Calu3 (cell line): Measurements from ENCODE around the gene BMP7. TPM values are rescaled to one million over a fixed set of nuclear protein-coding genes. Genes with fewer than 3 reads are reported as not detected.

Experiments used
- BruUV-seq: library from RNA; stranded (reverse); fragments of 400-500 nt; replicated peaks from 2 replicates; lab custom pipeline; 2021; lab: Mats Ljungman, UMichigan
- CTCF ChIA-PET: fragments of 300-600 bp; sonication (Branson Sonifier 250); formaldehyde crosslinking; loops from one replicate; lab custom pipeline; 2022; ENCODE audit warnings: antibody characterized with exemption; lab: Charles Lee
- DNase-seq: peaks from one replicate; pipeline ENCODE4 v3.0.0; 2022
- H3K27ac Mint-ChIP-seq: one replicate; pipeline ENCODE4 v1.8.0; 2022; ENCODE audit warnings: mixed read lengths; ENCODE audit not compliant: unreplicated experiment
- H3K27me3 Mint-ChIP-seq: one replicate; pipeline ENCODE4 v1.8.0; 2022; ENCODE audit warnings: mixed read lengths; ENCODE audit not compliant: unreplicated experiment
- H3K36me3 Mint-ChIP-seq: one replicate; pipeline ENCODE4 v1.8.0; 2022; ENCODE audit warnings: mild to moderate bottlenecking, moderate library complexity, mixed read lengths; ENCODE audit not compliant: insufficient read depth, unreplicated experiment
- H3K4me1 Mint-ChIP-seq: one replicate; pipeline ENCODE4 v1.8.0; 2022; ENCODE audit warnings: mild to moderate bottlenecking, low read depth, mixed read lengths; ENCODE audit not compliant: unreplicated experiment
- H3K4me3 Mint-ChIP-seq: one replicate; pipeline ENCODE4 v1.8.0; 2022; ENCODE audit warnings: mild to moderate bottlenecking, low read depth, moderate library complexity, mixed read lengths; ENCODE audit not compliant: unreplicated experiment
- H3K9me3 Mint-ChIP-seq: one replicate; pipeline ENCODE4 v1.8.0; 2022; ENCODE audit warnings: low read depth, mixed read lengths; ENCODE audit not compliant: unreplicated experiment
- intact Hi-C: fragments of 100-400 bp; cut with micrococcal nuclease; formaldehyde crosslinking; loops from one replicate; pipeline ENCODE4 v1.10.0; 2022; ENCODE audit not compliant: unreplicated experiment
- total RNA-seq: library from RNA; stranded (reverse); gene quantifications from 2 replicates; pipeline ENCODE4 v1.2.3, GENCODE V29; 2022
- TF ChIP-seq, protein P1 (sequence below): fragments of 200-600 bp; IDR thresholded peaks from one replicate; pipeline ENCODE4 v1.8.0; 2022; ENCODE audit warnings: antibody characterized with exemption; ENCODE audit not compliant: unreplicated experiment

The BMP7 gene
- total RNA-seq, 1 experiment from 2014 or later, result not detected

DNA sequence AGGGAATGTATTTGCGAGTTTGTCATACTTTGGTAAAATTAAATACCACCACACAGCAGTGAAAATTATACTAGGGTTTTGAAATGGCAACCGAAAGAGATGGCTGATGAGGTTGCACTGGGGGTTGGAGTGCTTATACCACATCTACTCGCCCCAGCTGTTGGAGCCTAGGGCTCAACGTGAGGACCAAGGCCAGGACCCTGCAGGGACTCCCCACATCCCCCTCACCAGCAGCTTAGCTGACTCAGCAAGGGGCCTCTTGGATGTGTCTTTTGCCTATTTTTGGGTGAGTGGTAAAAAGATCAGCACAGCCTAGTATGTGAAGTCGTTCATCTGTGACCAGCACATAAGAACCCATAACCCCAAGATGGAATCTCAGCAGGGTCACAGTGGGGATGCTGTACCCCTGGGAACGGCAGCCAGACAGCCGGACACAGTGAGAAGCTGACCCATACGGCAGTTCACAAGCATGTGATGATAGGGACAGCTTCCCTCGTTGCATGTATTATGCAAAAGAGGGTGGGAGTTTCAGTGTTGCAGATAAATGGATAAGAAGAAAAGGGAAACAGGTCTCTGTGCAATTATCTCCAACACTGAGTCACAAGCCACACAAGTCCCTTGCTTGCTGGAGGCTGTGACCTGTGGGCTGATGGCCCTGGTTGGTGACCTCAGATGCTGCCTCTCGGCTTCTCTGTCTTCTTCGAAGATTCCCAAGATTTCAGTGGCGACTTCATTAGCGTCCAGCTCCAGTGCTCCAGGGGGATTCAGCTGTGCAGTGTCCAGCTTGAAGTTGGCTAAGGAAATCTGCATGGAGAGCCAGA is 42.2 kb upstream of the BMP7 start:
- CTCF ChIA-PET, result no interaction called here
- Mint-ChIP-seq H3K27ac (no peak overlapping the region), H3K4me1 (no peaks in the 10 kb centered on the region), H3K9me3 (no peaks in the 10 kb centered on the region), H3K27me3 (no peaks in the 10 kb centered on the region), H3K4me3 (no peak overlapping the region), H3K36me3 (no peaks in the 10 kb centered on the region)
- TF ChIP-seq, protein P1, sequence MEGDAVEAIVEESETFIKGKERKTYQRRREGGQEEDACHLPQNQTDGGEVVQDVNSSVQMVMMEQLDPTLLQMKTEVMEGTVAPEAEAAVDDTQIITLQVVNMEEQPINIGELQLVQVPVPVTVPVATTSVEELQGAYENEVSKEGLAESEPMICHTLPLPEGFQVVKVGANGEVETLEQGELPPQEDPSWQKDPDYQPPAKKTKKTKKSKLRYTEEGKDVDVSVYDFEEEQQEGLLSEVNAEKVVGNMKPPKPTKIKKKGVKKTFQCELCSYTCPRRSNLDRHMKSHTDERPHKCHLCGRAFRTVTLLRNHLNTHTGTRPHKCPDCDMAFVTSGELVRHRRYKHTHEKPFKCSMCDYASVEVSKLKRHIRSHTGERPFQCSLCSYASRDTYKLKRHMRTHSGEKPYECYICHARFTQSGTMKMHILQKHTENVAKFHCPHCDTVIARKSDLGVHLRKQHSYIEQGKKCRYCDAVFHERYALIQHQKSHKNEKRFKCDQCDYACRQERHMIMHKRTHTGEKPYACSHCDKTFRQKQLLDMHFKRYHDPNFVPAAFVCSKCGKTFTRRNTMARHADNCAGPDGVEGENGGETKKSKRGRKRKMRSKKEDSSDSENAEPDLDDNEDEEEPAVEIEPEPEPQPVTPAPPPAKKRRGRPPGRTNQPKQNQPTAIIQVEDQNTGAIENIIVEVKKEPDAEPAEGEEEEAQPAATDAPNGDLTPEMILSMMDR, result no peak
- no TSS peak for BruUV-seq
- intact Hi-C loops, result no loop called here
- no peak for DNase-seq

DNA sequence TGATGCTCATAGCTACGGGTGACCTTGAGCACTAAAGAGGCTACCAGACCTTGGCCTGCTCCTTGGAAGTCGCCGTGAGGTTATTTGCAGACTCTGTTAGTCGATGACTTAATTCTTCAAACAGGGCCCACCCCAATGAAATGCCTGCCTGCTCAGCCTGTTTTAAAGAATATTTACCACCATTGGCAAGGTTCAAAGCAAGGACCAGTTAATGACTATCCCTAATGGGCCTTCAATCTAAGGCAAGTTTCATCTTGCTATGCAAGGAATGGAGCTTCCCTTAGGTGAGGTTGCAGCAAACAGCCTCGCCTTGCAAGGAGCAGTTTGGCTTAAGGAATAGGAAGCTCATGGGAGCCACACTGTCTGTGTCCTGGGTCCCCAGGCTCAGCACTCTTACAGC is 40.3 kb upstream of the BMP7 start:
- no peak for DNase-seq

DNA sequence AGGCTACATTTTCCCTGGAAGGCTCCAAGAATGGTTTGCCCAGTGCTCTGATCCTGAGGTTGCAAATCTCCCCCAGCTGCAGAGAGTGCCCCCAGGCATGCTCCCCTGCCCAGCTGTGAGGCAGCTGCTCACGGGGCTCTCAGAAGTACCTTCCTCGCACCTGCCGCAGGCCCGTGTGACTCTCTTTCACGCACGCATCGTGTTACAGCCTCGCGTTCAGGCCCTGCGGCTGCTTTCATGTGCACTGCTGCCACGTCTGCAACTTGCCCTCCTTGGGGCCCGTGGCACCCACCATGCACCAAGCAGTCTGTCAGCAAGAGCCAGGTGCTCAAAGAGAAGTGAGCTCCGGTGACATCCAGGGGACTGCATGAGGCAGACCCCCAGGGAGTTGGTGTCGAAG is 34.6 kb upstream of the BMP7 start:
- no peak for DNase-seq
- Mint-ChIP-seq H3K4me3 (no peak overlapping the region), H3K36me3 (no peaks in the 10 kb centered on the region), H3K4me1 (no peaks in the 10 kb centered on the region), H3K27ac (no peak overlapping the region), H3K9me3 (no peaks in the 10 kb centered on the region), H3K27me3 (peaks cover 14% of the 10 kb centered on the region)
- BruUV-seq, result no TSS peak
- TF ChIP-seq, protein P1, result no peak
- CTCF ChIA-PET, result interaction anchor here (0.6 to 0.8 kb wide), 4 partner anchors 22 to 409 kb away, joined by 3 to 5 read pairs (median 4); no protein-coding TSS in a partner anchor
- intact Hi-C loops, result no loop called here

More for the DNA sequence above, 40.3 kb upstream of the BMP7 start:
- TF ChIP-seq, protein P1, result no peak
- no peaks in the 10 kb centered on the region for H3K4me1 Mint-ChIP-seq
- no peaks in the 10 kb centered on the region for H3K9me3 Mint-ChIP-seq
- BruUV-seq, result no TSS peak
- no peaks in the 10 kb centered on the region for H3K27me3 Mint-ChIP-seq
- intact Hi-C loops, result no loop called here
- no peak overlapping the region for H3K27ac Mint-ChIP-seq
- H3K36me3 Mint-ChIP-seq, result no peaks in the 10 kb centered on the region
- H3K4me3 Mint-ChIP-seq, result no peak overlapping the region
- CTCF ChIA-PET, result no interaction called here

DNA sequence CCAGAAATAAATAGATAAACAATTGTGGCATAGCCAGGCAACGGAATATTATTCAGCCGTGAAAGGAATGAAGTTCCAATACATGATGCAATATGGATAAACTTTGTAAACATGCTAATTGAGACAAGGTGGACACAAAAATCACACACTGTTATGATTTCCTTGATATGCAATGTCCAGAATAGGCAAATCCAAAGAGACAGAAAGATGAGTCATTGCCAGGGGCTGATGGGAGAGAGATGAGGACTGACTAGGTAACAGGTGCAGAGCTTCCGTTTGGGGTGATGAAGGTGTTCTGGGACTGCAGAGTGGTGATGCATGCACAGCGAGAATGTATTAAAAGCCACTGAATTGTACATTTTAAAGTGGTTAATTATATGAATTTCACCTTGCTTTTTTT is 32.0 kb upstream of the BMP7 start:
- H3K27ac Mint-ChIP-seq, result no peak overlapping the region
- no peaks in the 10 kb centered on the region for H3K4me1 Mint-ChIP-seq
- TF ChIP-seq, protein P1, result no peak
- intact Hi-C loops, result no loop called here
- no peak overlapping the region for H3K4me3 Mint-ChIP-seq
- H3K36me3 Mint-ChIP-seq, result no peaks in the 10 kb centered on the region
- DNase-seq, result no peak
- BruUV-seq, result no TSS peak
- peaks cover 39% of the 10 kb centered on the region for H3K27me3 Mint-ChIP-seq
- CTCF ChIA-PET, result no interaction called here
- no peaks in the 10 kb centered on the region for H3K9me3 Mint-ChIP-seq
